Mammary microvascular endothelial cell (primary cell): Measurements from ENCODE around the gene METTL26. TPM values are rescaled to one million over a fixed set of nuclear protein-coding genes. Genes with fewer than 3 reads are reported as not detected.

ENCODE experiments used
- total RNA-seq: library from RNA; depleted of rRNA; stranded (reverse); fragments of >200 nt; gene quantifications from 2 replicates; pipeline ENCODE4 v1.2.3, GENCODE V29; 2015

METTL26 gene
- 146 and 160 TPM in 2 replicates for total RNA-seq

GRCh38 chr16:636206-637080, at the start of gene METTL26:
Gene METTL26, minus strand, starts transcription at chr16:636305. Its CDS starts 15 bp downstream, at chr16:636290.

GRCh38 chr16:684071-684794, 48.1 kb upstream of the METTL26 start, which contains the start of gene JMJD8:
Gene JMJD8, minus strand, starts transcription at chr16:684334. Its CDS starts 15 bp downstream, at chr16:684319.

GRCh38 chr16:679814-680624, 43.9 kb upstream of the METTL26 start, which contains the start of gene STUB1:
Gene STUB1, plus strand, starts transcription at chr16:680410. Its CDS starts 116 bp downstream, at chr16:680526.

GRCh38 chr16:674968-675883, 39.1 kb upstream of the METTL26 start, which contains the start of gene RHBDL1:
Gene RHBDL1, plus strand, starts transcription at chr16:675671. Its CDS starts 120 bp downstream, at chr16:675791.

GRCh38 chr16:667780-668518, 31.8 kb upstream of the METTL26 start, which contains the start of gene RHOT2:
Gene RHOT2, plus strand, starts transcription at chr16:668132. Its CDS starts 68 bp downstream, at chr16:668200.

GRCh38 chr16:648781-649589, 12.9 kb upstream of the METTL26 start, which contains the start of gene WDR90:
Gene WDR90, plus strand, starts transcription at chr16:649365. Its CDS starts 52 bp downstream, at chr16:649417.

GRCh38 chr16:641326-642188, 5.5 kb upstream of the METTL26 start, which contains the start of gene MCRIP2:
Gene MCRIP2, plus strand, starts transcription at chr16:641828. Its CDS starts 164 bp downstream, at chr16:641992.

GRCh38 chr16:630815-631405, 5.2 kb downstream of the METTL26 start, which contains the start of gene WFIKKN1:
Gene WFIKKN1, plus strand, starts transcription at chr16:630985. Its CDS starts 269 bp downstream, at chr16:631254.

GRCh38 chr16:589658-590187, 46.4 kb downstream of the METTL26 start, which contains the start of gene RAB40C:
Gene RAB40C, plus strand, starts transcription at chr16:590066. Its CDS starts 226 bp downstream, at chr16:590292.

Other genes with a start within 250 kb of the METTL26 start
- 125 and 136 TPM in 2 replicates for gene NME4, start 239.1 kb downstream of the METTL26 start, total RNA-seq
- gene DECR2, start 234.4 kb downstream of the METTL26 start, total RNA-seq = 27.5 and 30.7 TPM in 2 replicates
- gene RAB11FIP3, start 210.7 kb downstream of the METTL26 start, total RNA-seq = 34.9 and 42.6 TPM in 2 replicates
- 51.1 and 58.2 TPM in 2 replicates for gene CAPN15, start 108.6 kb downstream of the METTL26 start, total RNA-seq
- gene PRR35, start 75.9 kb downstream of the METTL26 start, total RNA-seq = not detected in 2 replicates
- 0.59 and 0.67 TPM in 2 replicates for gene NHLRC4, start 69.3 kb downstream of the METTL26 start, total RNA-seq
- 25.9 and 26.0 TPM in 2 replicates for gene PIGQ, start 66.3 kb downstream of the METTL26 start, total RNA-seq
- 14.0 and 19.3 TPM in 2 replicates for gene RAB40C, start 46.2 kb downstream of the METTL26 start, total RNA-seq
- gene WFIKKN1, start 5.3 kb downstream of the METTL26 start, total RNA-seq = 0.10 TPM in 1 of 2 replicates, not detected in the other
- gene MCRIP2, start 5.5 kb upstream of the METTL26 start, total RNA-seq = 27.6 and 35.6 TPM in 2 replicates
- gene WDR90, start 13.1 kb upstream of the METTL26 start, total RNA-seq = 6.9 and 10.6 TPM in 2 replicates
- gene RHOT2, start 31.8 kb upstream of the METTL26 start, total RNA-seq = 39.1 and 50.4 TPM in 2 replicates
- gene RHBDL1, start 39.4 kb upstream of the METTL26 start, total RNA-seq = 0.07 and 0.69 TPM in 2 replicates
- gene STUB1, start 44.1 kb upstream of the METTL26 start, total RNA-seq = 176 and 178 TPM in 2 replicates
- 71.3 and 89.9 TPM in 2 replicates for gene JMJD8, start 48.0 kb upstream of the METTL26 start, total RNA-seq
- gene WDR24, start 54.1 kb upstream of the METTL26 start, total RNA-seq = 9.1 and 9.5 TPM in 2 replicates
- 0.07 TPM in 1 of 2 replicates, not detected in the other for gene FBXL16, start 69.5 kb upstream of the METTL26 start, total RNA-seq
- 32.8 and 48.0 TPM in 2 replicates for gene METRN, start 78.8 kb upstream of the METTL26 start, total RNA-seq
- gene ANTKMT, start 84.8 kb upstream of the METTL26 start, total RNA-seq = 39.4 and 43.4 TPM in 2 replicates
- gene CCDC78, start 90.1 kb upstream of the METTL26 start, total RNA-seq = not detected in 2 replicates
- gene HAGHL, start 90.8 kb upstream of the METTL26 start, total RNA-seq = 0.79 and 1.9 TPM in 2 replicates
- gene CIAO3, start 104.7 kb upstream of the METTL26 start, total RNA-seq = 25.8 and 30.2 TPM in 2 replicates
- gene MSLN, start 124.4 kb upstream of the METTL26 start, total RNA-seq = not detected in 2 replicates
- 36.4 and 42.7 TPM in 2 replicates for gene RPUSD1, start 152.1 kb upstream of the METTL26 start, total RNA-seq
- gene CHTF18, start 152.3 kb upstream of the METTL26 start, total RNA-seq = 19.6 and 19.7 TPM in 2 replicates
- not detected in 2 replicates for gene GNG13, start 164.4 kb upstream of the METTL26 start, total RNA-seq